ENCODE results near the gene CABLES2.

Gene CABLES2, protein sequence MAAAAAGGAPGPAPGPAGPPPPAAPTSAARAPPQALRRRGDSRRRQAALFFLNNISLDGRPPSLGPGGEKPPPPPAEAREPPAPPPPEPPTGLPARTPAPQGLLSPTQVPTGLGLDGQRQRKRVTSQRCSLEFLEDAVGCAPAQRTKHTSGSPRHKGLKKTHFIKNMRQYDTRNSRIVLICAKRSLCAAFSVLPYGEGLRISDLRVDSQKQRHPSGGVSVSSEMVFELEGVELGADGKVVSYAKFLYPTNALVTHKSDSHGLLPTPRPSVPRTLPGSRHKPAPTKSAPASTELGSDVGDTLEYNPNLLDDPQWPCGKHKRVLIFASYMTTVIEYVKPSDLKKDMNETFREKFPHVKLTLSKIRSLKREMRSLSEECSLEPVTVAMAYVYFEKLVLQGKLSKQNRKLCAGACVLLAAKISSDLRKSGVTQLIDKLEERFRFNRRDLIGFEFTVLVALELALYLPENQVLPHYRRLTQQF

DNA sequence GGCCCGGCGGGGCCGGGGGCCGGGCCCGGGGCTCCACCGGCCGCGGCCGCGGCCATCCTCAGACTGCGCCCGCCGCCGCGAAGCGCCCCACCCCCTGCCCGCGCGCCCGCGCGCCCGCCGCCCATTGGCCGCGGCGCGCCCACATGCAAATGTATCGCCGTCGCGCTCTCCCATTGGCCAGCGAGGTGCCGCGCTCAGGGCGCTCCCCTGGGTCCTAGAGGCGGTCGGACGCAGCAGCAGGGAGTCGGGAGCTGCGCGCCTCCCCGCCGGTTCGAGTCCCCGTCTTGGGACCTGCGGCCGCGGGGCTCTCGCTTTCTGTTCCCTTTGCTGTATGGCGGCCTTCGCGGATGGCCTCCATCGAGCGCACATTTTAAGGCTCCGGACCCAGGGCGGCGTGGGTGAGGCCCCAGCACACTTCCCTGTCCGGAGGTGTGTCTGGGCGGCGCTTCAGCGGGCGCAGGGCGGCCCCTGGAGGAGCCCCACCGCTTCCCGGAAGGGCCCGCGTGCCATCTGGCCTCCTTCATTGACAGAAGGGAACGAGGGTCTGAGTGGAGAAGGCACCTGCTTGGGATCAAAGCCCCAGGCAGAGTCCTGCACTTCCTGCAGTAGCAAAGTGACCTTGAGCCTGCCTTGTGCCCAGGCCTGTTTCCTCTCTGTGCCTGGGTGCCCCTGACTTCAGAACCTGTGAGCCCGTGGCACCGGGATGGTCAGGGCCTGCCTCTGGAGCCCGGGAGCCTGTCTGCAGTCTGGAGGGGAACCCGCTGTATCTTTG is at the start of gene CABLES2:
TSS of gene CABLES2 (minus strand) at position 65 of the 772 bp plus-strand sequence. CDS start at position 56, 9 bp downstream.
- DNase-seq = peak; percentile 93

DNA sequence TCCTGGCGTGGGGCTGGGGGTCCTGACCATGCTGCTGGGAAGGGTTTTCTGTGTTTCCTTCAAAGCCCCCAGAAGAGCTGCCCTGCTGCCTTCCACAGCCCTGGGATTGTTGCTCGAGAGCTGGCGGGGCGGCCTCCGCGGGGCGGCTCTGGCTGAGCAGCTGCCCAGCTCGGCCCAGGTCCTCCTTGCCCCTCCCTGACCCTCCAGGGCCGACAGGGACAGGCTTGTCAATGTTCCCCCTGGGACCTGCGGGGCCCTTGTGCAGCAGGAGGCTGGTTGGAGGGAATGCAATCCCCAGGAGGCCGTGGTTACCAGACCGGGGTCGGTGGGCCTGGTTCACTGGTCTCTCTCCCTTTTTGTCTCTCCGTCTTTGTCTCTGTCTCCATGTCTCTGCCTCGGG is 48.8 kb upstream of the CABLES2 start:
- no peak for DNase-seq

- DNase-seq = no peak
Observed at GRCh38 chr20:62454904-62455636, 48.0 kb upstream of the CABLES2 start.

DNA sequence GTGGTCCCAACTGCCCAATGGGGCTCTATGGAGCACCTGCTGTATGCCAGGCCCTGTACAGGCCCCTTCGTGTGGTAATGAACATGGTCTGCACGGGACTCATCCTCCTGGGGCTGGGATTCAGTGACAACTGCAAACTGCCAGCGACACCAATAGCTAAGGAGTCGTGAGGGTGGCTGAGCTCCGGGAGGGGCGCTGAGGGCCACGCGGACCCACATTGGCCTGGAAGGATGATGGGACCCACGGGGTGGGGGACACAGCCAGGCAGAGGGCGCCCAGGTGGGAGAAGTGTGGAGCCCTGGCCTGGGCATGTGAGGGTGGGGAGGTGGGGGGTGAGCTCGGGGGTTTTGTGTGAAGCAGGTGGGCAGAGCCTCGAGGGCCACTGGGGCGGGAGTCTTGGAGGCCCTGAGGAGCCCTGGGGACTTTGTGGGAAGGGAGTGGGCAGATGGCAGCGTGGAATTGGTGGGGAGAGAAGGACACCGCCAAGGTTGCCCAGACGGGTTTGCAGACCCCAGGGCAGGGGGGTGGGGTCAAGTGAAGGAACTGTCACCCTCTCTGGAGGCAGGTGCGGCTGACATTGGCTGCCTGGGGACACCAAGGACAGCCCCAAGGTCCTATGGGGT is 46.2 kb upstream of the CABLES2 start:
- DNase-seq = no peak

- DNase-seq = no peak
Observed at GRCh38 chr20:62452475-62453095, 45.5 kb upstream of the CABLES2 start.

DNA sequence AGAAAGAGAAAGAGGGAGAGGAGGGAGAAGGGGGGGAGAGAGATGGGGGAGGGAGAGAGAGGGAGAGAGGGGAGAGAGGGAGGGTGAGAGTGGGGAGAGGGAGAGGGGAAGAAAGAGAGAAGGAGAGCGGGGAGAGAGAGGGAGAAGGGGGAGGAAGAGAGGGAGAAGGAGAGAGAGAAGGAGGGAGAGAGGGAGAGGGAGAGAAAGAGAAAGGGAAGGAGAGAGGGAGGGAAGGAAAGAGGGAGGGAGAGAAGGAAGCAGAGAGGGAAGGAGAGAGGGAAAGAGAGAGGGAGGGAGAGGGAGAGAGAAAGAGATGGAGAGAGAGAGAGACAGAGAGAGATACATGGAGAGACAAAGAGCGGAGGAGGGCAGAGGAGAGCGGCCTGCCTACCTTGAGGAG is 44.9 kb upstream of the CABLES2 start:
- DNase-seq = no peak

DNA sequence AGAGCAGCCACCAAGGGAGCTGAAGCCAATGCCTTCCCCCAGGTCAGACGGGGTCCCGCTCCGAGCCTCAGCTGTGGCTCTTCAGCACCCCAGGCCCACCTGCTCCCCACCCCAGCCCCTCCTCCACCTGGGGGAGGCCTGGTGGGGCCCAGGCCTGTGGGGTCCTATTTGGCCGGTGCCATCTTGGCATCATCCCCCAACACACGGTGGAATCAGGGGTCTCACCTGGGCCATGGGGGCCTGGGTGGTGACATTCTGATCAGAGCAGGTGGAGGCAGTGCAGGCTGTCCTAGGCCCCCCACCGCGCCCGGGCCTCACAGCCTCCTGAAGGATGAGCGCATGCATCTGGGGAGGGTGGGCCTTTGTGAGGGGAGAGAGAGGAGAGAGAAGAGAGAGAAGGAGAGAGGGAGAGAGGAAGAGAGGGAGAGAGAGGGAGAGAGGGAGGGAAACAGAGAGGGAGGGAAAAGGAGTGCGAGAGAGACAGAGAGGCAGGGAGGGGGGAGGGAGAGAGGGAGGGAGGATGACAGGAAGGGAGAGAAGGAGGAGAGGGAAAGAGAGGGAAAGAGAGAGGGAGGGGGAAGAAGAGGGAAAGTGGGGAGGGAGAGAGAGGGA is 44.2 kb upstream of the CABLES2 start:
- no peak for DNase-seq

GRCh38 chr20:62449951-62450691 is 43.0 kb upstream of the CABLES2 start:
- DNase-seq = no peak

DNA sequence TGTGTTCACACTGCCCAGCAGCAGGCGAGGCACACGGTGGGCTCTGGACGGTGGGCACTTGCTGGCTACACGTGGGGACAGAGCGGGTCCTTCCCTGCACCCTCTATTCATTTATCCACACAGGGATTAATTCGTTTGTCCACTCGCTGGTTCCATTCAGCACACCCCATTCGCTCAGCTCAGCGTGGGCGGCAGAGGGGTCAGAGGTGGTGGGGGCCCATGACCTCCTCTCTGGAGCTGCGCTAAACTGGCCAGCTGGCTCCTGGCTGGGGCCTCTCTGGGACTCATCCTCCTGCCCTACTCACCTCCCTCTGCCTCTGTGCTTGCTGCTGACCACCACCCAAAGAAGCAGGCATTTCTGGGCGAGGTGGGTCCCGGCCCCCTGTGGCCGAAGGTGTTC is 41.7 kb upstream of the CABLES2 start:
- DNase-seq = no peak

GRCh38 chr20:62448038-62448437 is 41.0 kb upstream of the CABLES2 start:
- DNase-seq = no peak

DNA sequence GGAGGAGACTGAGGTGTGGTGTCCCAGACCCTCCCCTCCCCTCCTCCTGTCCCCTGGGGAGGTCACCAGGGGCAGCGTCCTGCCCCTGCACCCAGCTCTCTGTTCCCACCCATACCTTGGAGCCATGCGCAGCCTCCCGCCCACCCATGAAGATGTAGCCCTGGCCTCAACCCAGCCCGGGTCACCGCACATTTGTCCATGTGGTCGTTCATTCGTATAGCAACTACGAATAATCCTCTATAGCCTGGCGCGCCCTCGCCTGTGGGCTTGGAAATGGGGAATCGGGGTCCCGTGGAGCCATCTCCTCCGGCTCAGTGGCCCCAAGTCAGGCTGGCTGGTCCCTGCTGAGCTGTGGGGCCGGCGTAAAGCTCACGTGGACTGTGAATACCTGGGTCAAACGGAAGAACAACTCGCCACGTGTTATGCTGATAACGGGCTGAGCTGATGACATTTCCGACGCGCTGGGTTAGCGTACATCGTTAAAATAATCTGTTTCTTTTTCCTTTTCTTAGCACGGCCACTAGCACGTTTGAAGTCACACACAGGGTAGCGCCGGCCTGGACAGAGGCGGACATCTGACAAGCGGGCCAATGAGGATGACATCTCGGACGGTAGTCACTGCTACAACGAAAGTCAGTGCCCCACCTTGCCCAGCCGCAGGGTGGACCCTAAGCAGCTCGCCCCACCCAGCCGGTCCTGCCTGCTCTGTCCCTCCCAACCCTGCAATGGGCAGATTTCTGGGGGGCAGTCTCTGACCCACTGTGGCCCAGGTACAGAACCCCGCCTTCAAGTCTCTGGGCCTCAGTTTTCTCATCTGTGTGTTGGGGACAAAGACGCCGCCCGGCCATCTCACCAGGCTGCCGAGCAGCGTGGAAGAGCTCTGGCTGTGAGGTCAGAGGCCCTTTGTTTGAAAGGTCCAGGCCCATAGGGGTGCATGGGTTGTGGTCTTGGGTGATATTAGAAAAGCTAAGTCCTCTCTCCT is 40.1 kb upstream of the CABLES2 start:
- DNase-seq = no peak

GRCh38 chr20:62446481-62446880 is 39.4 kb upstream of the CABLES2 start:
- DNase-seq = no peak

GRCh38 chr20:62445553-62446340 is 38.7 kb upstream of the CABLES2 start:
- no peak for DNase-seq

GRCh38 chr20:62444286-62444685 is 37.2 kb upstream of the CABLES2 start:
- no peak for DNase-seq

DNA sequence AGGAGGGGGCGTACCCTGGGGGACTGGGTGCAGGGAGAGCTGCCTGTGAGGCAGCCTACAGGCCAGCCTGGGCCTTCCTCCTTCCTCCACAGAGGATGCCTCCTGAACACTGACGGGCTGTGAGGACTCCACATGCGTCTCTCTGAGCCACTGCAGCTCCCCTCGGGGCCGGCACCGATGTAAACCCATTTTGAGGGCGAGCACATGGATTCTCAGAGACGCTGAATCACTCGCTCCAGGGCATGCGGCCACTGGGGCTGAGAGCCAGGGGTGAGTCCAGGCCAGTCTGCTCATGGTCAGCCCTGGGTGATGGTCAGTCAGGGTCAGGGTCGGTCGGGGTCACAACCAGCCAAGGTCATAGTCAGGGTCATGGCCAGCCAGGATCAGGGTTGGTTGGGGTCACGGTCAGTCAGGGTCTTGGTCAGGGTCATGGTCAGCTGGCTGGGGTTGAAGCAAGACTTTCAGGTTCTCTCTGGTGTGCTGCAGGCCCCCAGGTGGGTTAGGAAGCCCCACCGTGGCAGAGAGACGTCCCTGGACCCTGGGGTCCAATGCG is 35.0 kb upstream of the CABLES2 start:
- DNase-seq = no peak

DNA sequence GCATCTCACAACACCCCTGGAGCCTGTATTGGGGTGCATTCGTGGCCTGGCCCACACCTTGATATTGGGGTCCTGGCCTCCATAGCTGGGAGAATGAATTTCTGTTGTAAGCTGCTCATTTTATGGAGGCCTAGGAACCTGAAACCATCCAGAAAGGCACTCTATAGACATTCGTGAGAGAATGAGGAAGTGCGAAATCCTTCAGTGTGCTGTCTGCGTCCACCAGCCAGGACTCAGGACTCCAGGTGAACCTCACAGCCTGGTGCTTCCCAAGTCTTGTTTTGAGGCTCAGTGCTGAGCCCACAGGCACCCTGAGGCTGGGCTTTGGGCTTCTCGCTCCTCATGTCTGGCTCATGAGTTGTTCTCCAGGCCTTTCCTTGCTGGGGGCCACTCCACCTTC is 32.1 kb upstream of the CABLES2 start:
- DNase-seq = no peak

GRCh38 chr20:62437927-62438326 is 30.8 kb upstream of the CABLES2 start:
- DNase-seq = no peak

- no peak for DNase-seq
Observed at GRCh38 chr20:62437496-62437895, 30.4 kb upstream of the CABLES2 start.

- DNase-seq = no peak
Observed at GRCh38 chr20:62436692-62437091, 29.6 kb upstream of the CABLES2 start.
